Measurements from ENCODE around the gene SMARCA4.
A peak's percentile ranks its signal among the peaks of the same experiment; 100 is the strongest.
"Not testable (repeated sequence)": the region's sequence is repeated elsewhere in the genome, so short reads cannot be mapped to it uniquely, and the experiment has no call there.

The SMARCA4 gene

DNA sequence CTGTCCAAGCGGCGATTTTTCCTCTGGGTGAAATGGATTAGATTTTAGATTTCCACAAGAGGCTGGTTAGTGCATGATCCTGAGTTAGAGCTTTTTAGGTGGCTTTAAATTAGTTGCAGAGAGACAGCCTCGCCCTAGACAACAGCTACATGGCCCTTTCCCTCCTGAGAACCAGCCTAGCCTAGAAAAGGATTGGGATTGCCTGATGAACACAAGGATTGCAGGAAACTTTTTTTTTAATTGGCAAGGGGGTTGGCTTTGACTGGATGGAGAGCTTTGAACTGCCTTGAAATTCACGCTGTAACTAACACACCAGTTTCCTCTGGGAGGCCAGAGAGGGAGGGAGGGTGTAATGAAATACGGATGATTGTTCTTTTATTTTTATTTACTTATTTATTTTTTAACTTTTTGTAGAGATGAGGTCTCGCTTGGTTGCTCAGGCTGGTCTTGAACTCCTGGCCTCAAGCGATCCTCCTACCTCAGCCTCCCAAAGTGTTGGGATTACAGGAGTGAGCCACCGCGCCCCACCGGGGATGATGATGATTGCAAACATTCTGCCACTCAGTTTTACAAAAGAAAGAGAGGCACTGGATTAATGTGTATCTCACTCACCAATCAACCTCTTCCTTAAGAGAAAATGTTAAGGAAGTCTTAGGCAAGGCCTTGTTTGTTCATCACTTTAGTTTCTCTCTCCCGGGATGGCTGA is 130.3 kb downstream of the SMARCA4 start:
- no peak for TF ChIP-seq CTCF (conservative IDR thresholded peaks at IDR 0.05; ENCODE audit: low read depth, low read length)
- H3K4me3 ChIP-seq (ENCODE audit: low read depth, low read length), result peak overlapping the region; percentile 93
- DNase-seq (ENCODE audit: low read depth), result no peak

DNA sequence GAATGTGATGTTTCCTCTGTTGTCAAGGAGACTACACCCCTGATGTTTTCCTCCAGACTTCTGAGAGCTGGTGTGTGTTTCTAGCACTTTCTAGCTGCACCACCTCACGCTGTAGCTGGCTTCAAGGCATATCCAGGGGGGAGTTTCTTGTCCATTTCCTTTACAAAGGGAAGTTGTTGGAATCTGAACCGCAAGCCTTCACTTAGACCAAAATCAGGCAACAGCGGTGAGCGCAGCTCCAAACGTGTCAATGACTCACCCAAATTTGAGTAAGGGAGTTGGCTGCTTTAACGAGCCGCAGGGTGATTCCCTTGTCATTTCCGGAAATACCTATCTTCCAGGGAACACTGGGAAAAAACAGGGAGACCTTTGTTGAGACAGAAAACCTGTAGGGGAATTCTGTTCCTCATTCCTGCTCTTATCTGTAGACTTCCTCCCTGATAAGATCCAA is 130.9 kb downstream of the SMARCA4 start:
- no peak for TF ChIP-seq CTCF (conservative IDR thresholded peaks at IDR 0.05; ENCODE audit: low read depth, low read length)
- H3K4me3 ChIP-seq (ENCODE audit: low read depth, low read length), result peak overlapping the region; percentile 93
- peak; percentile 91 for DNase-seq (ENCODE audit: low read depth)

DNA sequence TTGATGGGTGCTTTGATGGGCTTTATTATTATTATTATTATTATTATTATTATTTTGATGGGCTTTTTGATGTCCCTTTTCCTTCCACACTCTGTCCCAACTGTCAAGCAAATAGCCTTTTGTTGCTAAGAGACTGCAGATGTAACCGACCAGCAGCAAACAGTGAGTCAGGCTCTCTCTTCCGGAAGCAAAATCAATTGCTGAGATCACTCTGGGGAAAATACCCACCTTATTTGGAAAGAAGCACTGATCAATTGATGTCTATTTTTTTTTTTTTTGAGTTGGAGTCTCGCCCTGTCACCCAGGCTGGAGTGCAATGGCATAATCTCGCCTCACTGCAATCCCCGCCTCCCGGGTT is 131.3 kb downstream of the SMARCA4 start:
- TF ChIP-seq CTCF (conservative IDR thresholded peaks at IDR 0.05; ENCODE audit: low read depth, low read length), result no peak
- H3K4me3 ChIP-seq (ENCODE audit: low read depth, low read length), result peak overlapping the region; percentile 93
- DNase-seq (ENCODE audit: low read depth), result peak; percentile 75

GRCh38 chr19:11093689-11094238 is 132.9 kb downstream of the SMARCA4 start:
- no peak for TF ChIP-seq CTCF (conservative IDR thresholded peaks at IDR 0.05; ENCODE audit: low read depth, low read length)
- no peak for DNase-seq (ENCODE audit: low read depth)
- H3K4me3 ChIP-seq (ENCODE audit: low read depth, low read length), result no peak overlapping the region

DNA sequence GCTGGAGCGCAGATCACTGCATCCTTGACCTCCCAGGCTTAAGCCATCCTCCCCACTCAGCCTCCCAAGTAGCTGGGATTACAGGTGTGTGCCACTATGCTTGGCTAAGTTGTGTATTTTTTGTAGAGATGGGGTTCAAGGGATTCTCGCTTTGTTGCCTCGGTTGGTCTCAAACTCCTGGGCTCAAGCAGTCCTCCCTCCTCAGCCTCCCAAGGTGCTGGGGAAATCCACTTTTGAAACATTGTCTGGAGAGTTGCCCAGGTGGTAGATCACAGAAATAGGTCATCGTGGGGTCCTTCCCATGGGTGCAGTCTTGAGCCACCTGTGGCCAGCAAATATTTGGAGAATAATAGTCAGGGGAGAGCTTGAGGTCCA is 133.7 kb downstream of the SMARCA4 start:
- no peak for DNase-seq (ENCODE audit: low read depth)
- no peak for TF ChIP-seq CTCF (conservative IDR thresholded peaks at IDR 0.05; ENCODE audit: low read depth, low read length)
- H3K4me3 ChIP-seq (ENCODE audit: low read depth, low read length), result no peak overlapping the region

DNA sequence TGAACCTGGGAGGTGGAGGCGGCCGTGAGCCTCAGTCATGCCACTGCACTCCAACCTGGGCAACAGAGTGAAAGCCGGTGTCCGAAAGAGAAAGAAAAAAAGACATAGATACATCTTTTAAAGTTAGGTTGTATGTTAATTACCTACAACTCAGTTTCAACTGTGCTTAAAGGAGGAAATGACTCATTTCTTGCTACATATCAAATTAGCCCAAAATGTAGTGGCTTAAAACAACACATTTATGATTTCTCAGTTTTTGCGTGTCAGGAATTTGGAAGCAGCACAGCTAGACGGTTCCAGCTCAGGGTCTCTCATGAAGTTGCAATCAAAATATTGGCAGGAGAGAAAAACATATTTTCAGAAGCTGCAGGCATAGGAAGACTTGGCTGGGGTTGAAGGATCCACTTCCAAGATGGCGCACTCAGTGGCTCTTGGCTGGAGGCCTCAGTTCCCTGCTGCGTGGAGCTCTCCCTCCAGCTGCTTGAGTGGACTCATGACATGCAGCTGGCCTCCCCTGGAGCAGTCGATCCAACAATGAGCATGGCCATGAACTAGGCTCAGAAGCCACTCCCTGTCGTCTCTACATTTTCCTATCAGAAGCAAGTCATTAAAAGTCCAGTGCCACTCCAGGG is 135.5 kb downstream of the SMARCA4 start:
- H3K4me3 ChIP-seq (ENCODE audit: low read depth, low read length), result peak overlapping the region; percentile 24
- peak; percentile 96 for DNase-seq (ENCODE audit: low read depth)
- no peak for TF ChIP-seq CTCF (conservative IDR thresholded peaks at IDR 0.05; ENCODE audit: low read depth, low read length)

- DNase-seq (ENCODE audit: low read depth), result peak; percentile 29
- H3K4me3 ChIP-seq (ENCODE audit: low read depth, low read length), result not testable (repeated sequence)
Measured at GRCh38 chr19:11097367-11097766, 136.5 kb downstream of the SMARCA4 start.
